Trophoblast cell (in vitro differentiated cells and primary cell): ENCODE results near the gene KHDC1L.

ENCODE experiments used
- DNase-seq, 2 donors: peaks; one replicate each; pipeline ENCODE4 v3.0.0-alpha.2; 2016
- H2AFZ ChIP-seq: 2 replicates; pipeline ENCODE4 v1.6.1; 2013; ENCODE audit warnings: low read length, moderate library complexity, mild to moderate bottlenecking; ENCODE audit not compliant: insufficient read depth, poor library complexity
- H2AK5ac ChIP-seq: 2 replicates; pipeline ENCODE4 v1.6.1; 2013; ENCODE audit warnings: mild to moderate bottlenecking, low read length
- H2BK120ac ChIP-seq: 2 replicates; pipeline ENCODE4 v1.6.1; 2013; ENCODE audit warnings: low read length, mild to moderate bottlenecking, moderate library complexity; ENCODE audit not compliant: insufficient read depth, poor library complexity
- H2BK12ac ChIP-seq: 2 replicates; pipeline ENCODE4 v1.6.1; 2013; ENCODE audit warnings: mild to moderate bottlenecking, low read length, moderate library complexity
- H2BK5ac ChIP-seq: 2 replicates; pipeline ENCODE4 v1.6.1; 2013; ENCODE audit warnings: low read length, low read depth, moderate library complexity, mild to moderate bottlenecking; ENCODE audit not compliant: poor library complexity
- H3K14ac ChIP-seq: 2 replicates; pipeline ENCODE4 v1.6.1; 2013; ENCODE audit warnings: mild to moderate bottlenecking, low read length
- H3K18ac ChIP-seq: 2 replicates; pipeline ENCODE4 v1.6.1; 2013; ENCODE audit warnings: mild to moderate bottlenecking, low read length
- H3K23ac ChIP-seq: 2 replicates; pipeline ENCODE4 v1.6.1; 2013; ENCODE audit warnings: low read length
- H3K27ac ChIP-seq: 2 replicates; pipeline ENCODE4 v1.5.1; 2013; ENCODE audit warnings: low read depth, mild to moderate bottlenecking, inconsistent platforms, low read length, moderate library complexity
- H3K27me3 ChIP-seq: 2 replicates; pipeline ENCODE4 v1.6.1; 2013; ENCODE audit warnings: inconsistent platforms, mild to moderate bottlenecking, low read length, moderate library complexity; ENCODE audit not compliant: insufficient read depth
- H3K36me3 ChIP-seq, 2 experiments: 1 replicate in 1 of 2; 2 replicates in 1 of 2; pipeline ENCODE4 v1.6.1; 2013; ENCODE audit warnings: low read length in 2 of 2, mild to moderate bottlenecking in 2 of 2, moderate library complexity in 1 of 2; ENCODE audit not compliant: insufficient read depth in 2 of 2, control insufficient read depth in 1 of 2
- H3K4ac ChIP-seq: 2 replicates; pipeline ENCODE4 v1.6.1; 2013; ENCODE audit warnings: low read depth, mild to moderate bottlenecking, low read length, moderate library complexity
- H3K4me1 ChIP-seq, 2 experiments: 1 replicate in 1 of 2; 2 replicates in 1 of 2; pipeline ENCODE4 v1.6.1; 2013; ENCODE audit warnings: low read length in 2 of 2, mild to moderate bottlenecking in 2 of 2, moderate library complexity in 1 of 2; ENCODE audit not compliant: insufficient read depth in 2 of 2, control insufficient read depth in 1 of 2
- H3K4me2 ChIP-seq: 2 replicates; pipeline ENCODE4 v1.6.1; 2013; ENCODE audit warnings: inconsistent platforms, mild to moderate bottlenecking, low read length, moderate library complexity
- H3K4me3 ChIP-seq: 2 replicates; pipeline ENCODE4 v1.5.1; 2013; ENCODE audit warnings: mild to moderate bottlenecking, low read depth, low read length, inconsistent platforms
- H3K79me1 ChIP-seq: one replicate; pipeline ENCODE4 v1.6.1; 2013; ENCODE audit warnings: low read length
- H3K79me2 ChIP-seq: 2 replicates; pipeline ENCODE4 v1.6.1; 2013; ENCODE audit warnings: low read length, mild to moderate bottlenecking; ENCODE audit not compliant: control insufficient read depth, insufficient read depth, poor library complexity
- H3K9ac ChIP-seq: 2 replicates; pipeline ENCODE4 v1.6.1; 2013; ENCODE audit warnings: mild to moderate bottlenecking, low read length
- H3K9me3 ChIP-seq: 2 replicates; pipeline ENCODE4 v1.6.1; 2013; ENCODE audit warnings: low read depth, mild to moderate bottlenecking, control low read depth, inconsistent platforms, low read length; ENCODE audit not compliant: insufficient read depth
- H4K12ac ChIP-seq: 2 replicates; pipeline ENCODE4 v1.6.1; 2013; ENCODE audit warnings: low read depth, mild to moderate bottlenecking, low read length, moderate library complexity
- H4K8ac ChIP-seq: 2 replicates; pipeline ENCODE4 v1.6.1; 2013; ENCODE audit warnings: low read depth, mild to moderate bottlenecking, low read length, moderate library complexity
- H4K91ac ChIP-seq: one replicate; pipeline ENCODE4 v1.6.1; 2013; ENCODE audit warnings: low read depth, mild to moderate bottlenecking, low read length, moderate library complexity
- WGBS: extraction: QIAGEN DNeasy Blood & Tissue Kit; methylation state at CpG from one replicate; pipeline ENCODE4 v1.1.7; 2013; ENCODE audit warnings: missing lambda C conversion rate; ENCODE audit not compliant: insufficient read length, insufficient coverage; ENCODE audit errors: extremely low coverage; 5-methylcytosine and 5-hydroxymethylcytosine counted together

Gene KHDC1L

DNA sequence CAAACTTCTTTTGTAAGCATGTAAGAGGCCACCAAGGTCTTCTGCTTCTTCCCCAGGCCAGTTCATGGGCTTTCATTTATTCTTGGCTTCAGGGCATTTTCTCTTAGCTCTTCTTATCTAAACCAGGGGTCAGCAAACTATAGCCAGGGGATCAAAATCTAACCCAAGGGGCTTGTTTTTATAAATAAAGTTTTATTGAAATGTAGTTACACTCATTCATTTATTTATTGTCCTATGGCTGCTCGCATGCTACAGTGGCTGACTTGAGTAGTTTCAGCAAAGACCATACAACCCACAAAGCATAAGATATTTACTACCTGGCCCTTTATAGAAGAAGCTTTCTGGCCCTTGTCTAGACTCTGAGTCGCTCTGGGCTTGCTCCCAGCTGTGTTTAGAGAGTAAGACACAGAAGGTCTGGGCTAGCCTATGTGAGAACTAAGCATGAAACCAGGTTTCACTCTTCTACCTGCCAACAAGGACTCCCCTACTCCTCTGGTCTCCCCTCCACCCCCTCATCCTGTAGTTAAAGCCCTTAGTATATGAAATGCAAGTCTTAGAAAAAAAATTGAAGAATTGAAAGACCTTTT lies 43.2 kb downstream of the KHDC1L start:
- no CpG with 5 or more reads among the region's 2 CpGs for WGBS
- H3K18ac ChIP-seq = no peak overlapping the region
- no peak overlapping the region for H3K27ac ChIP-seq

DNA sequence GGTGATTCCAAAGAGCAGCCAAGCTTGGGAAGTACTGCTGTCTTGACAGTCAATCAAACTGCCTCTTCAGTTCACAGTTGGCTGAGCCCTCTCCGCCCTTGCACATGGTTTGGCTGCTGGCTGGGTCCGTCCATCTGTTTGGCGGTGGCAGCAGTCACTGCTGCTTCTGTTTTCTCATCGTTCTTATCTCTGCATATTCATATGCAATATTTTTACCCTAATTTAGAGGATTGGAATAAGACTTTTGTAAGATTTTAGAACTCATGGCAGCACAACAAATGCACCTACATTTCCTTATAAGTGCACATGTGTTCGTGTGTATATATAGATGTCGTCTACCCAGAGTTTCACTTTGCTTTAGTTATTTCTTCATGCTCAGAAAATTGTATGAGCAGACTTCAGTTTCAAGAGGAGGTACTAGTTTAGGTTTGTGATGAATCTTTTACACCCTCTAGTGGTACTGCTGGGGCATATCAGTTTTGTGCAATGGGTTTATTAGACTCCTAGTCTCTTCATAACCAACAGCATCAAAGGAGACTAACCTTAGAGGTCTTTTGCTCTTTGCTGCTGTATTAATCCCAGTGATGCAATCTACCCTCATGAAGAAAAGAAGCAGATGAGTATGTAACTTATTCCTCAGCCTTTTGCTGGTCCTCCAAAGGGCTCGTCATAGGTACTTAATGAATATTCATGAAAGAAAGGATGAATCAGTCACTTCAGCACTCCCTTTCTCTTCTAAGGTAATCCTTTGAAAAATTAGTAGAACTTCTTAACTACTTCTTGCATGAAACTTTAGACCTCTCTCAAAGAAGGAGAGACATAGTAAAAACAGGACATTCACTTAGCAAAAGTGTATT lies 44.3 kb downstream of the KHDC1L start:
- Histone ChIP-seq H3K4me3 (no peak overlapping the region), H3K27me3 (no peaks in the 10 kb centered on the region), H3K4me2 (no peak overlapping the region), H2BK5ac (no peak overlapping the region), H4K12ac (no peak overlapping the region), H3K9me3 (no peaks in the 10 kb centered on the region), H3K27ac (no peak overlapping the region), H2AK5ac (no peak overlapping the region), H2BK12ac (no peak overlapping the region), H3K9ac (no peak overlapping the region), H3K79me2 (no peaks in the 10 kb centered on the region), H4K8ac (no peak overlapping the region), H2BK120ac (no peak overlapping the region), H3K36me3 (no peaks in the 10 kb centered on the region), H3K23ac (no peak overlapping the region), H3K4me1 (no peaks in the 10 kb centered on the region), H3K79me1 (no peaks in the 10 kb centered on the region), H2AFZ (no peak overlapping the region), H3K14ac (no peak overlapping the region), H3K18ac (no peak overlapping the region), H3K4ac (no peak overlapping the region), H4K91ac (no peak overlapping the region)
- peak; percentile 2 to 73 for DNase-seq
- WGBS = no CpG with 5 or more reads among the region's 7 CpGs

More for the DNA sequence above, 43.2 kb downstream of the KHDC1L start:
- no peak overlapping the region for H2BK5ac ChIP-seq
- no peak overlapping the region for H2BK12ac ChIP-seq
- no peak overlapping the region for H4K12ac ChIP-seq
- H2AFZ ChIP-seq = no peak overlapping the region
- no peaks in the 10 kb centered on the region for H3K4me1 ChIP-seq
- H2AK5ac ChIP-seq = no peak overlapping the region
- H3K23ac ChIP-seq = no peak overlapping the region
- H3K79me2 ChIP-seq = no peaks in the 10 kb centered on the region
- H3K36me3 ChIP-seq = no peaks in the 10 kb centered on the region
- no peak overlapping the region for H3K9ac ChIP-seq
- H3K9me3 ChIP-seq = no peaks in the 10 kb centered on the region
- no peak for DNase-seq
- no peak overlapping the region for H2BK120ac ChIP-seq
- H3K14ac ChIP-seq = no peak overlapping the region
- H3K4me2 ChIP-seq = no peak overlapping the region
- no peak overlapping the region for H4K91ac ChIP-seq
- no peaks in the 10 kb centered on the region for H3K27me3 ChIP-seq
- H3K4me3 ChIP-seq = no peak overlapping the region
- H3K79me1 ChIP-seq = no peaks in the 10 kb centered on the region
- H3K4ac ChIP-seq = no peak overlapping the region
- H4K8ac ChIP-seq = no peak overlapping the region

DNA sequence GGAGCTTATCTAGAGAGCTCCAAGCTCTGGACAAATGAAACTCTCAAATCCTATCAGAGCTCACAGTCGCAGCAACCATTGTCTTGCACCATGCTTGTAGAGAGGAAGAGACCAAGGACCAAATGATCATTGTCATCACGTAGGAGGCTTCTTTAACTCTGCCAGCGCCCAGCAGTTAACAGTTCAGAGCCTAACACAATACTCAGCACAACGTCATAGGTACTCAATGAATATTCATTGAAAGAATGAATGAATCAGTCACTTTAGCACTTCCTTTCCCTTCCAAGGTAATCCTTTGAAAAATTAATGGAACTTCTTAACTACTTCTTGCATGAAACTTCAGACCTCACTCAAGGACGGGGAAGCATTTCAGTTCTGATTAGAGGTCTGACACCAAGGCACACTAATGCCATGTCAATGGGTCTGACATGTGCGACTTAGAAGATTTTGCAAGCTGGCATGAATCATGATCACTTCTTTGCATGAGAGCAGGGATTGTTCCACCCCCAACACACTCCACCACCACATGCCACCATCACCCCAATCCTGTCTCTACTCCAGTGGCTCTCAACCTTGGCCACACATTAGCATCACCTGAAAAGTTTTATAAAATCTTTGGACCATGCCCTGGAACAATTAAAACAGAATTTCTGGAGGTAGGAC lies 45.1 kb downstream of the KHDC1L start:
- Histone ChIP-seq H3K4me3 (no peak overlapping the region), H4K12ac (no peak overlapping the region), H3K14ac (no peak overlapping the region), H4K91ac (no peak overlapping the region), H3K18ac (no peak overlapping the region), H3K9me3 (no peaks in the 10 kb centered on the region), H3K4me2 (no peak overlapping the region), H3K27ac (no peak overlapping the region), H4K8ac (no peak overlapping the region), H2BK12ac (no peak overlapping the region), H3K79me2 (no peaks in the 10 kb centered on the region), H3K4me1 (no peaks in the 10 kb centered on the region), H2AK5ac (no peak overlapping the region), H3K36me3 (no peaks in the 10 kb centered on the region), H2BK120ac (no peak overlapping the region), H3K9ac (no peak overlapping the region), H2AFZ (no peak overlapping the region), H3K23ac (no peak overlapping the region), H3K27me3 (no peaks in the 10 kb centered on the region), H2BK5ac (no peak overlapping the region), H3K79me1 (no peaks in the 10 kb centered on the region), H3K4ac (no peak overlapping the region)
- no CpG with 5 or more reads among the region's 6 CpGs for WGBS
- no peak for DNase-seq

DNA sequence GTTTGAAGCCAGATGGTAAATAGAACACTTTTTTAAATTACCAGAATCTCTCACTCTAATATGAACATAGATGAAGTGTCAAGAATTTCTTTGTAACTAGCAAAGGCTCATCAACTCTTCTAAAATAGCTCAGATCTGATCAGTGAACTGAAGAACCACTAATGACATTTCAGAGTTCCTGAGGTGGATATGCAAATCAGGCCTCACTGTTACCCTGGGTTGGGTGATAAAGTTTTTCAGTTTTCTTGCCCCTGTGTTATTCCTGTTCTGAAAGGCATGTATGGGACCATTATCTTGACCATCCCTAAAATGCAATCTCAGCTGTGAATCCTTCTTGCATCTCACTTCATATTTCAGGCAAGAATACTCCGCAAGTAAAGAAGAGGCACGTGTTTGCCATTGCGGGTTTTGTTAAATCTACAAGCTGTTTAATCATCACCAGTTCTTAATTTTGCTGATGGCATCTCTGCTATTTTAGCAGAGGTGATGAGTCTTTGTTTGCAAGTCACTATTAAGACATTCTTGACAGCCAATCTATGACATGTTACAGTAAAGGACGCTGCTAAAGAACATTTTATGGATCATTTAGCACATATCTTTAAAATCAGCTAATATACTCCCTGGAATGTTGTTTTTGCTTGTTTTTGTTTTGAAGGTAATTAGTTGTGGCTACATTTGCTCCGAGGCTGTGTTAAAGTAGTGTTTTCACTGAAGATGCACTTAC lies 47.9 kb downstream of the KHDC1L start:
- H3K79me2 ChIP-seq = no peaks in the 10 kb centered on the region
- H2BK5ac ChIP-seq = no peak overlapping the region
- H3K27me3 ChIP-seq = no peaks in the 10 kb centered on the region
- H4K8ac ChIP-seq = no peak overlapping the region
- no peak overlapping the region for H3K18ac ChIP-seq
- no CpG with 5 or more reads among the region's 5 CpGs for WGBS
- no peak overlapping the region for H4K12ac ChIP-seq
- H3K4me1 ChIP-seq = no peaks in the 10 kb centered on the region
- H3K9ac ChIP-seq = no peak overlapping the region
- H3K9me3 ChIP-seq = no peaks in the 10 kb centered on the region
- no peak overlapping the region for H3K23ac ChIP-seq
- H2BK120ac ChIP-seq = no peak overlapping the region
- H2BK12ac ChIP-seq = no peak overlapping the region
- no peak for DNase-seq
- H3K79me1 ChIP-seq = no peaks in the 10 kb centered on the region
- H2AFZ ChIP-seq = no peak overlapping the region
- no peak overlapping the region for H3K14ac ChIP-seq
- no peak overlapping the region for H3K27ac ChIP-seq
- H2AK5ac ChIP-seq = no peak overlapping the region
- H3K4me3 ChIP-seq = no peak overlapping the region
- H3K36me3 ChIP-seq = no peaks in the 10 kb centered on the region
- H3K4me2 ChIP-seq = no peak overlapping the region
- no peak overlapping the region for H3K4ac ChIP-seq
- no peak overlapping the region for H4K91ac ChIP-seq
